ENCODE data around the gene CPAMD8.
"Not testable (repeated sequence)": the region's sequence is repeated elsewhere in the genome, so short reads cannot be mapped to it uniquely, and the experiment has no call there.

The CPAMD8 gene

DNA sequence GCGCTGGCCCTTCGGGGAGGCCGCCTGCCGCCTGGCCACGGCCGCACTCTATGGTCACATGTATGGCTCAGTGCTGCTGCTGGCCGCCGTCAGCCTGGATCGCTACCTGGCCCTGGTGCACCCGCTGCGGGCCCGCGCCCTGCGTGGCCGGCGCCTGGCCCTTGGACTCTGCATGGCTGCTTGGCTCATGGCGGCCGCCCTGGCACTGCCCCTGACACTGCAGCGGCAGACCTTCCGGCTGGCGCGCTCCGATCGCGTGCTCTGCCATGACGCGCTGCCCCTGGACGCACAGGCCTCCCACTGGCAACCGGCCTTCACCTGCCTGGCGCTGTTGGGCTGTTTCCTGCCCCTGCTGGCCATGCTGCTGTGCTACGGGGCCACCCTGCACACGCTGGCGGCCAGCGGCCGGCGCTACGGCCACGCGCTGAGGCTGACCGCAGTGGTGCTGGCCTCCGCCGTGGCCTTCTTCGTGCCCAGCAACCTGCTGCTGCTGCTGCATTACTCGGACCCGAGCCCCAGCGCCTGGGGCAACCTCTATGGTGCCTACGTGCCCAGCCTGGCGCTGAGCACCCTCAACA lies 136.6 kb downstream of the CPAMD8 start:
- DNase-seq = no peak

DNA sequence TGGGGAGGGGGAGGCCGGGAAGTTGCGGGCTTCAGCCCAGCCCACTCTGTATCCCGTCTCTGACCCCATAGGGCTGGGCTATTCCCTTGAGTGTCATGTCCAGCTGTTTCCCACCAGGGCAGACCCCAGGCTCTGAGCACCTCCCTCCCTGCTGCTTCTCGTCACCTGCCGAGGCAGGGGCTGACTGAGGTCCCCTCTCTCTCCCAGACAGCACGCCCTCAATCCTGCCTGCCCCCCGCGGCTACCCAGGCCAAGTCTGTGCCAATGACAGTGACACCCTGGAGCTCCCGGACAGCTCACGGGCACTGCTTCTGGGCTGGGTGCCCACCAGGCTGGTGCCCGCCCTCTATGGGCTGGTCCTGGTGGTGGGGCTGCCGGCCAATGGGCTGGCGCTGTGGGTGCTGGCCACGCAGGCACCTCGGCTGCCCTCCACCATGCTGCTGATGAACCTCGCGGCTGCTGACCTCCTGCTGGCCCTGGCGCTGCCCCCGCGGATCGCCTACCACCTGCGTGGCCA lies 137.2 kb downstream of the CPAMD8 start:
- DNase-seq = no peak

DNA sequence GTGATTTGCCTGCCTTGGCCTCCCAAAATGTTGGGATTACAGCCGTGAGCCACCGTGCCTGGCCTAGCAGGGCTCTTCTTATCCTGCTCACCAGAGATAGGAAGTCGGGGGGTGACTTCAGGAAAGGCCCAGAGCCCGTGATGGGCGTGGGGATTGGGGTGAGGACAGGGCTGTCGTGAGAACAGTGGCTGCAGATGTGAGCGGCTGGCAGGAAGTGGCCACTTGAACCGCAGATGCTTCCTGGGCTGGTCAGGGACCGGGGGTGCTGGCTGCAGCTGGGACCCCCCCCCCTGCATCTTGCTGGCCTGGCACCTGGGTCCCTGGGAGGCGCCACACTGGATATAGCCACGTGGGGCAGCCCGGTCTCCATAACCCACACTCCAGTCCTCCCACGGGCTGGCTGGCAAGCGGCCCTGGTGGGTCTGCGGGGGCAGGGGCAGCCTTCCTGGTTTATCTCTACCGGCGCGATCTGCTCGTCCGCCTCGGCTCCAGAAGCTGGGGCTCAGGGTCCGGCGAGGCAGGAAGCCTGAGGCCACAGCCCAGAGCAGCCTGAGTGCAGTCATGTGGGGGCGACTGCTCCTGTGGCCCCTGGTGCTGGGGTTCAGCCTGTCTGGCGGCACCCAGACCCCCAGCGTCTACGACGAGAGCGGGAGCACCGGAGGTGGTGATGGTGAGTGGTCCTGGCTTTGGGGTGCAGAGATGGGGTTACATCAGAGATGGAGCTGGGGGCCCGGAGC lies 137.8 kb downstream of the CPAMD8 start, which contains the start of gene F2RL3:
Gene F2RL3, plus strand, starts transcription at position 371 of the 737 bp plus-strand sequence. Its CDS starts 191 bp downstream, at position 562.
- peak; percentile 66 for DNase-seq

DNA sequence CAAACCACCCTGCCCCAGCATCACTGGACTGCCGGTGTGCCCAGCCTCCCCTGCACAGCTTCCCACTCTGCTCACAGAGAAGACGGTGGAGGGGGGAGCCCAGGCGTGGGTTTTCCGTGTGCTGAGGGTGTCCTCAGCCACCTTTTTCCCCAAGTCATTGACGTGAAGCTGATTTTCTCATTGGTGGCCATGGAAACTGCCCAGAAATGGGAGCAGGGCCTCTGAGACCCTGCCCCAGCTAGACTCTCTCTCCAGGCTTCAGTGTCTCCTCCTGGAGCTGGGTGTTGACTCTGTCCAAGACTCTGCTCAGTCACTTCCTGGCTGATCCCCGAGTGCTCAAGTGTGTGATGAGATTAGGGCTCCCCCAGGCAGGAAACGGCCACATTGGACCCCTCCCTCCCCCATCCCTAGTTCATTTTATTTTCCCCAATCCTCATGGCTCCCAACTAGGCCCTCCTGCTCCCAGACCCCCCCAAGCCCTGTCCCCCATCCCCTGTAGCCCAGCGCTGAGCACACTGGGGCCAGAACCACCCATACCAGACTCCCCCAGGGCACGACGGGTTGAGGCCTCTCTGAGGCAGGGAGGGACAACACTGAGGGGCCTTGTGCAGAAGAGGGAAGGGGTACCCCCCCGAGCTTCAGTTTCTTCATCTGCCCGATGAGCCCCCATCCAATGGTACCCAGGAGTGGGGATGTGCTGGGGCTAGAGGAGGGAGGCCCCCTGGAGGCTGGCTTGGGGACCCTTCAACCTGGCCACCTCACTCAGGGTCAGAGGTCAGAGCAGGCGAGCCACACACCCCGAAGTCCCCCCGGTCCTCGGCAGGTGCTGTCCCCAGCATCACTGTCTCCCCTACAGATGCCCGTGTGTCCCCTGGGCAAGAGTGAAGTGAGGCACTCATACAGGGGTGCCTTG lies 139.0 kb downstream of the CPAMD8 start:
- no peak for DNase-seq

DNA sequence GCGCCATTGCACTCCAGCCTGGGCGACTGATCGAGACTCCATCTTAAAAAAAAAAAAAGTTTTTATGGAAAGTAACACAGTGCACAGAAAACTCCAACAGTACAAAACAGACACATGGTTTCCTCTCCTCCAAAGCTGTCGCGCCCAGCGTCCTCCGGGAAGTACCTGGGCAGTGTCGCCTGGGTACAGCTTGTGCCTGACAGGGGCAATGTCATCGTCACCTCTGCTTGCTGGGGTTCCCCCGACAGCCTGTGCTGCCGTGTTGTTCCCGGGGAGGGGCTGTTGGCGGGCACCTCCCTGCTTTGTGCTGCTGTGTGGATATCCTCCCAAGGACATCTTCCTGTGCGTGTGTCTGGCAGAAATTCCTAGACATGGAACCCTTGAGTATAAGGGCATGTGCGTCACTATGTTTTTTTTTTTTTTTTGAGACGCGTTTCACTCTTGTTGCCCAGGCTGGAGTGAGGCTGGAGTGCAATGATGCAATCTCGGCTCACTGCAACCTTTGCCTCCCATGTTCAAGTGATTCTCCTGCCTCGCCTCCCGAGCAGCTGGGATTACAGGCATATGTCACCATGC lies 140.2 kb downstream of the CPAMD8 start:
- no peak for DNase-seq

DNA sequence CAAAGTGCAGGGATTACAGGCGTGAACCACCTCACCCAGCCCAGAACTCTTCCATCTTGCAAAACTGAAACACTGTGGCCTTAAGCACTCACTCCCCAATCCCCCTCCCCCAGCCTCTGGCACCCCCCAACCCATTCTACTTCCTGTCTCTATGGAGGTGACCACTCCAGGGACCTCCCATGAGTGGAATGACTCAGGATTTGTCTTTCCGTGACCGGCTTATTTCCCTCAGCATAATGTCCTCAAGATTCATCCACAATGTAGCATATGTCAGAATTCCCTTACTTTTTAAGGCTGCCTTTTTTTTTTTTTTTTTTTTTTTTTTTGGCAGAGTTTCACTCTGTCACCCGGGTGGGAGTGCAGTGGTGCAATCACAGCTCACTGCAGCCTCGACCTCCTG lies 141.4 kb downstream of the CPAMD8 start:
- DNase-seq = no peak

DNA sequence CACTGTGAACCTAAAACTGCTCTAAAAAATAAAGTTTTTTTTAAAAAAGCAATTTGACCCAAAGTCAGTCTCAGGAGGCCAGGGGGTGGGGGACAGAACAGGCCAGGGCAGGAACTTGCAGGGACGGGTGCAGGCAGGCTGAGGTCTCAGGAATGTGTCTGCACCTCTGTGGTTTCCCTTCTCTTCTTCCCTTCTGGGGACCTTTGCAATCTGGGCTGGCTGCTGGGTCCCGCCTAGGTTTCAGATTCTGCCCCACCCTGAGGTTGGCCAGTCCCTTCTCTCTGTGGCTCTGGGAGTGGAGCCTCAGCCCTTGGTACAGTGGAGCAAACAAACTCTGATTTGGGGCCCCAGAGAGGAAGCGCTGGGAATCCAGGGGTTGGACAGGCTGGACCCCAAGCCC lies 143.1 kb downstream of the CPAMD8 start:
- no peak for DNase-seq

DNA sequence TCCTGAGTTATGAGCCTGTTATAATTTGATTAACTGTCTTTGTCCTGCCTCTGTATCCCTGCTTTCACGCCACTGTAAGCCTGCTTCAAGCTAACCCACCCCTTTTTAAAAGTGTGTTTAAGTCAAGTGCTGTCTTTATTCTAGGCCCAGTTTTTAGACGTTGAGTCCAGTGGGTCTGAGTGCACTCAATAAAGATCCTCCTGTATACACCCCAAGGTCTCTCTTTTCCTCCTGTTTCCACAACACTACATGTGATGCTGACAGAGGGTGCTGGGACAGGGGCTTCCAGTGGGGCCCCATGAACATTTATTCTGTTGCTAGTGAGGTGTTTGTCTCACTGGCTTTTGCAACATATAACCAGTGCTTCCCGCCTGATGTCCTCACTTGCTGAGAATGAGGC lies 144.5 kb downstream of the CPAMD8 start:
- DNase-seq = no peak

DNA sequence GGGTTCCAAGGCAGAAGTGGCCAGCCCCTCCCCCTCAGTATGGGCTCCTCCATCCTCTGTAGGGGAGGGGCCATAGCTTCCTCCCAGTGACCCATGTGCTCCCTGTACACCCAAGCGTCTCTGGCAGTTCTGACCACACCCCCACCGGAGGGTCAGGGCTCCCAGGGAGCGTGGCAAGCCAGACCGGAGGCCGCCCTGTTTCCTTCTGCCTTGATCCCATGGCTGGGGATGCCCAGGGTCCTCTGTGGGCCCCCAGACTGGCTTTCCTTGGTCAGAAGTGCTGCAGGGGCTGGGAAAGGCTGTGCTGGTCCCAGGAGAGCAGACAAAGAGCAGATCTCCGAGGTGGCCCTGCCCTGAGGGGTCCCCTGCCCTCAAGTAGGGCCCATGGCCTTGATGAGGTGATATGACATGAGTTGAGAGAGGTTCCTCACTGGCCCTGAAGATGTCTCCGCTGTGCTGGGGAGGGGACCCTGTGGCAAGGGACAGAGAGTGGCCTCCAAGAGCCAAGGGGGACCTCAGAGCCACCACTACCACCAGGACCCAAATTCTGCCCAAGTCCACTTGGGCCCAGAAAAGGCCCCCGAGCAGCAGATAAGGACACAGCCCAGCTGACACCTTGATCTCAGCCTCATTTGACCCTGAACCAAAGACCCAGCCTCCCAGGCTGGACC lies 145.6 kb downstream of the CPAMD8 start:
- no peak for DNase-seq

DNA sequence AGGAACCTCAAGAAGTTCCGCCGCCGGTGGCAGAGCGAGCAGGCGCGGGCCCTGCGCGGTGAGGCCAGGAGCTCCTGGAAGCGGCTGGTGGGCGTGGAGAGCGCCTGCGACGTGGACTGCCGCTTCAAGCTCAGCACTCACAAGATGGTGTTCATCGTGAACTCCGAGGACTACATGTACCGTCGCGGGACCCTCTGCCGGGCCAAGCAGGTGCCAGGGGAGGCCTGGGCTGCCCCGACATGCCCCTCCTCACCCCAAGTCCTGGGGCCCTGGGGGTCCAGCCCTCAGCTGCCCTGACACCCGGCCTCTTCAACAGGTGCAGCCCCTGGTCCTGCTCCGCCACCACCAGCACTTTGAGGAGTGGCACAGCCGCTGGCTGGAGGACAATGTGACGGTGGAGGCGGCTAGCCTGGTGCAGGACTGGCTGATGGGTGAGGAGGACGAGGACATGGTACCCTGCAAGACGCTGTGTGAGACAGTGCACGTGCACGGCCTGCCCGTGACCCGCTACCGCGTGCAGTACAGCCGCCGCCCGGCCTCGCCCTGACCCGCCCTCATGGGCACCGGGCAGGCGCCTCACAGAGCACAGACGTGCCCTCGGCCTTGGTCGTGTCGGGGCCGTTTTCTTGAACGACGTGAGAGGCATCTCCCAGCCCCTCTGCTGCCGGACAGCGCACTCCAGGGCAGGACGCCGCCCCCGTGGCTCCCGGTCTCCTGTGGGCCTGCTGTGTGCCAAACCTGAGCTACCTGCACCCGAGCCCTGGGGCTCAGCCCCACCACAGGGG lies 148.2 kb downstream of the CPAMD8 start:
- DNase-seq = no peak

DNA sequence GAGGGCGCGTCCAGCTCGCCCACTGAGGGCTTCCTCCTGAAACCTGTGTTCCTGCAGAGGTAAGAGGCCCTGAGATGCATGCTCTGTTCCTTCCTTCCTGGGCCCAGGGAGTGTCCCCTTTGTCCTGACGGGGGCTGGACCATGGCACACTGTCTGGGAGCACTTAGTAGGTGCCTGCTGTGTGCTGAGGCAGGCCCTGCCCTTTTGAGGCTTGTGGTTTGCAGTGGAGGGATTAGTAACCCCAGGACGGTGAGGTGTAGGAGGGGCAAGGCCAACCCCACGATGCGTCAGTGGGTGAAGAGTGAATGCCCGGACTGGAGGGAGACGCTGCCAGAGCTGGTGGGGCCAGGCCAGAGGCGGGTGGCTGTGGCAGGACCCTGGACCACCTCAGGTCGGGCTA lies 149.0 kb downstream of the CPAMD8 start:
- no peak for DNase-seq

DNA sequence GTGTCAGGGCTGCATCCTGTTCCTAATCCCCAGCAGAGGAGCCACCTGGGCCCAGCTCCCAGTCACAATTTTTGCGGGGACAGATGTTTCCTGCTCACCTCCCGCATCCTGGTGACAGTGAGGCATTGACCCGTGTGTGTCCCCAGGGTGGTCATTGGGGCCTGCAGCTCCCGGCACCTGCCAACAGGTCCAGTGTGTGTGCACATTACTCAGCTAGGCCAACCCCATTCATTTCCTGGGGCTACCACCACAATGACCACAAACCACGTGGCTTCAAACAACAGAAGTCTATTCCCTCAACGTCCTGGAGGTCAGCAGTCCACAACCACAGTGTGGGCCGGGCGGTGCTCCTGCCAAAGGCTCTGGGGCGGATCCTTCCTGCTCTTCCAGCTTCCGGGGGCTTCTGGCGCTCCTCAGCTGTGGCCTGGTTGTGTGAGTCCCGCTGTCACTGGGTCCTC lies 149.7 kb downstream of the CPAMD8 start:
- DNase-seq = peak; percentile 51

DNA sequence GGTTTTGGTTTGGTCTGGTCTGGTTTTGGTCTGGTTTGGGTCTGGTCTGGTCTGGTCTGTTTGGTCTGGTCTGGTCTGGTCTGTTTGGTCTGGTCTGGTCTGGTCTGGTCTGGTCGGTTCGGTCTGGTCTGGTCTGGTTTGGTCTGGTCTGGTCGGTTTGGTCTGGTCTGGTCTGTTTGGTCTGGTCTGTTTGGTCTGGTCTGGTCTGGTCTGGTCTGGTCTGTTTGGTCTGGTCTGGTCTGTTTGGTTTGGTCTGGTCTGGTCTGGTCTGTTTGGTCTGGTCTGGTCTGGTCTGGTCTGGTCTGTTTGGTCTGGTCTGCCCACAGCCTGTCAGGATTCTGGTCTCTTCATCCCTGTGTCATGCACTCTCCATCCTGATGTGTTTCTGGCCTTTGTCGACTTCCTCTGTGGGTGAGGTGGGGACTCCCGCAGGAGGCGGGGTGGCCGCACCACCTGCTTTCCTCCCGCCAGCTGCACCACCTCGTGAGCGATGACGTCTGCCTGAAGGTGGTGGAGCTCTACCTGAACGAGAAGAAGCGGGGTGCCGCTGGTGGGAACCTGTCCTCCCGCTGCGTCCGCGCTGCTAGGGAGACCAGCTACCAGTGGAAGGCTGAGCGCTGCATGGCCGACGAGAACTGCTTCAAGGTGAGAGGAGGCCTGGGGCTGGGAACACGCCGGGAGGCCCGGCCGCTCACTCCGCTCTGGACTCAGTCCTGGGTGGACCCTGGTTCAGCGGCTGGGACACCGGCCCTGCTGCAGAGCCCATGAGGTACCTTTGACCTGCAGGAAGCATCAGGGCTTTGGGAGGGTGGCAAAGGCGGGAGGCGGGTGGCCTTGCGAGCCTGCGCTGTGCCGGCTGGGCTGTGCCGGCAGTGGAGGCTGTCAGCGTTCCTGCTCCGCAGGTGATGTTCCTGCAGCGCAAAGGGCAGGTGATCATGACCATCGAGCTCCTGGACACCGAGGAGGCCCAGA lies 150.7 kb downstream of the CPAMD8 start:
- no peak for DNase-seq

DNA sequence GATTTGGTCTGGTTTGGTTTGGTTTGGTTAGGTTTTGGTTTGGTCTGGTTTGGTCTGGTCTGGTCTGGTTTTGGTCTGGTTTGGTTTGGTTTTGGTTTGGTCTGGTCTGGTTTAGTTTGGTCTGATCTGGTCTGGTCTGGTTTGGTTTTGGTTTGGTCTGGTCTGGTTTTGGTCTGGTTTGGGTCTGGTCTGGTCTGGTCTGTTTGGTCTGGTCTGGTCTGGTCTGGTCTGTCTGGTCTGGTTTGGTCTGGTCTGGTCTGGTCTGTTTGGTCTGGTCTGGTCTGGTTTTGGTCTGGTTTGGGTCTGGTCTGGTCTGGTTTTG lies 151.7 kb downstream of the CPAMD8 start:
- not testable (repeated sequence) for DNase-seq

DNA sequence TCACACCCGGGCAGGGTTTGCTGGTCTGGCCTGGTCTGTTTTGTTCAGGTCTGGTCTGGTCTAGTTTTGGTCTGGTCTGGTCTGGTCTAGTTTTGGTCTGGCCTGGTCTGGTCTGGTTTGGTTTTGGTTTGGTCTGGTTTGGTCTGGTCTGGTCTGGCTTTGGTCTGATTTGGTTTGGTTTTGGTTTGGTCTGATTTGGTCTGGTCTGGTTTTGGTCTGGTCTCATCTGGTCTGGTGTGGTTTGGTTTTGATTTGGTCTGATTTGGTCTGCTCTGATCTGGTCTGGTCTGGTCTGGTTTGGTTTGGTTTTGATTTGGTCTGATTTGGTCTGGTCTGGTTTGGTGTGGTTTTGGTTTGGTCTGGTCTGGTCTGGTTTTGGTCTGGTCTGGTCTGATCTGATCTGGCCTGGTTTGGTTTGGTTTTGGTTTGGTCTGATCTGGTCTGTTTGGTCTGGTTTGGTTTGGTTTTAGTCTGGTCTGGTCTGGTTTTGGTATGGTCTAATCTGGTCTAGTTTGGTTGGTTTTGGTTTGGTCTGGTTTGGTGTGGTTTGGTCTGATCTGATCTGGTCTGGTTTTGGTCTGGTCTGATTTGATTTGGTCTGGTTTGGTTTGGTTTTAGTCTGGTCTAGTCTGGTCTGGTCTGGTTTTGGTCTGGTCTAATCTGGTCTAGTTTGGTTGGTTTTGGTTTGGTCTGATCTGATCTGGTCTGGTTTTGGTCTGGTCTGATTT lies 152.2 kb downstream of the CPAMD8 start:
- DNase-seq = no peak

DNA sequence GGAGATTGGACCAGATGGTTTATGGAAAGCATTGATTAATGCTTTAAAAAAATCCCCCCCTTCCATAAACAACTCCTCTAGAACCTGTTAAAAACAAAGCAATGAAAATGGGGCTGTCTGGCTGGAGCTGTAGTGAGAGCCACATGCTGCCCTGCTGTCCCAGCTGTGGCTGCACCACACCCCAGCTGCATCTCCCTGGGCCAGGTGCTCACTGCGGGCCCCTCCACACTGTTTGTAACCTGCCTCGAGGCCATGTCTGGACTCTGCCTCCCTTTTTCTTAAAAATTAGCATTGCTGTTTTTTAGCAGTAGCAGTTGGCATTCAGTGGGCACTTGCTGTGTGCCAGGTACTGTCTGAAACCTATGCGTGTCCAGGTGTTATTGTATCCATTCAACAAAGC lies 153.0 kb downstream of the CPAMD8 start:
- no peak for DNase-seq

DNA sequence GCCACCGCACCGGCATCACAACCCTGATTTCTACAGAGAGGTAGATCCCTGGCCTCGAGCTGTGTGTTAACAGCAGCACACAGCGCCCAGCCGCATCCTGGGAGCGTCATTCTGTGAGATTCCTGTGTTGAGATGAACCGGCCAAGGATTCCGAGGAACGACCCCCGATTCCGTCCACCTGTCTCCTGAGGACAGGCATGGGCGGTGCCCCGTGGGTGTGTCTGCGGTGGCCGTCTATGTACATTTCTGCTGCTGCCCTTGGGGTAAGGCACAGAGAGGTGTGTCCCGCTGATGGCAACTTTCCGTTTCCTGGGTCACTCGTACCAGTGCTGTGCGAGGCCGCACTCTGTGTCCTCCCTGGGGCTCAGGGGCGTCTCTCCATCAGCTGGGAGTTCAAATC lies 153.9 kb downstream of the CPAMD8 start:
- DNase-seq = no peak

DNA sequence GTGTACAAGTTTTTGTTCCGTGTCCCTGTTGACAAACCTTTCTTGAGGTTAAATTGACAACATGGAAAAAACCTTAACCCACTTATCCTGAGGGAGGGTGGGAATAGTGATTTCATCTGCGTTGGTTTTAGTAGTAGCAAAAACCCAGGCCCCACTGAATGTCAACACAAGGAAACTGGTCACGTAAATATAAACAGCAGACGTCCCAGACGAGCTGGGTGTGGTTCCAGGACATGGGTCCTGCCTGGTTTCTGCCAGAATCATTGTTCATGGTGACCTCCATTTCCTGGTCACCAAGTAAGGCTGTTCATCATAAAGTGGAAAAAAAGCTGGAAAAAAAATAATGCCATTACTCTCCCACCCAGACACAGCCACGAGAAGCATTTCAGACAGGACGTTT lies 154.7 kb downstream of the CPAMD8 start:
- DNase-seq = no peak

DNA sequence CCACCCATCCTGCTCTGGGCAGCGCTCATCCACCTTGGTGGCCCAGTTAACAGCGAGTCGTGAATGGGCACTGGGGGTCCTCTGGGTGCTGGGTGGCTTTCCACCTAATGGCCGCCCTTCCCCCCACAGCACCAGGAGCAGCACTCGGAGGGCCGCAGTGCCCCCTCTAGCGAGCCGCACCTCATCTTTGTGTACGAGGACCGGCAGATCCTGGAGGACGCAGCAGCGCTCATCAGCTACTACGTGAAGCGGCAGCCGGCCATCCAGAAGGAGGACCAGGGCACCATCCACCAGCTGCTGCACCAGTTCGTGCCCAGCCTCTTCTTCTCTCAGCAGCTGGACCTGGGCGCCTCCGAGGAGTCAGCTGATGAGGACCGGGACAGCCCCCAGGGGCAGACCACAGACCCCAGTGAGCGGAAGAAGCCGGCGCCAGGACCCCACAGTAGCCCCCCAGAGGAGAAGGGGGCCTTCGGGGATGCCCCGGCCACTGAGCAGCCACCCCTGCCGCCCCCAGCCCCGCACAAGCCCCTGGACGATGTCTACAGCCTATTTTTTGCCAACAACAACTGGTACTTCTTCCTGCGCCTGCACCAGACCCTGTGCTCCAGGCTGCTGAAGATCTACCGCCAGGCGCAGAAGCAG lies 157.2 kb downstream of the CPAMD8 start:
- DNase-seq = no peak
